GM23248 (cell line): ENCODE data around the gene SFT2D2.

Experiments used
- EZH2 ChIP-seq: fragments of 200-600 bp; sonication (generic); IDR thresholded peaks from 2 replicates; pipeline ENCODE4 v1.6.1; 2018; ENCODE audit warnings: antibody characterized with exemption, mild to moderate bottlenecking; ENCODE audit not compliant: insufficient read depth, poor library complexity, severe bottlenecking
- EZH2phosphoT487 ChIP-seq: fragments of 200-600 bp; sonication (generic); IDR thresholded peaks from 2 replicates; pipeline ENCODE4 v1.6.1; 2018; ENCODE audit warnings: antibody characterized with exemption, moderate library complexity, mild to moderate bottlenecking, low read depth; ENCODE audit not compliant: insufficient read depth

DNA sequence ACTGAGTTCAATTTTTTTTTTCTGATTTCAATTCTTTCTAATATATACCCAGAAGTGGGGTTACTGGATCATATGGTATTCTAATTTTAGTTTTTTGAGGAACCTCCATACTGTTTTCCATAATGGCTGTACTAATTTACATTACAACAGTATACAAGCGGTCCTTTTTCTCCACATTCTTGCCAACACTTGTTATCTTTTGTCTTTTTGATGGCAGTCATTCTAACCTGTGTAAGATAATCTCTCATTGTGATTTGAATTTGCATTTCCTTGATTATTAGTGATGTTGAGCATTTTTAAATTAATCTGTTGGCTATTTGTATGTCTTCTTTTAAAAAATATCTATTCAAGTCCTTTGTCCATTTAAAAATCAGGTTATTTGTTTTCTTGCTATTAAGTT lies 33.8 kb downstream of the SFT2D2 start:
- TF ChIP-seq EZH2 (no peak), EZH2phosphoT487 (no peak)
